H9 (cell line): ENCODE data around the gene GLRX3. TPM values are rescaled to one million over a fixed set of nuclear protein-coding genes. Genes with fewer than 3 reads are reported as not detected.

Experiments used
- DNase-seq: peaks from one replicate; pipeline ENCODE4 v3.0.0-alpha.2; 2017
- H2AFZ ChIP-seq: one replicate; pipeline ENCODE4 v1.6.1; 2013; ENCODE audit warnings: mild to moderate bottlenecking, low read length, control low read depth, moderate library complexity
- H2AK5ac ChIP-seq: 2 replicates; pipeline ENCODE4 v1.6.1; 2013; ENCODE audit warnings: low read length, control low read depth, mixed read lengths; ENCODE audit not compliant: insufficient read length
- H2BK120ac ChIP-seq: one replicate; pipeline ENCODE4 v1.6.1; 2013; ENCODE audit warnings: low read depth, mild to moderate bottlenecking, low read length, control low read depth, inconsistent platforms; ENCODE audit not compliant: poor library complexity, severe bottlenecking
- H2BK12ac ChIP-seq: 2 replicates; pipeline ENCODE4 v1.6.1; 2013; ENCODE audit warnings: low read length, control low read depth, mixed read lengths, low read depth; ENCODE audit not compliant: insufficient read length
- H2BK15ac ChIP-seq: 2 replicates; pipeline ENCODE4 v1.6.1; 2013; ENCODE audit warnings: low read depth, low read length, control low read depth
- H2BK20ac ChIP-seq: one replicate; pipeline ENCODE4 v1.6.1; 2013; ENCODE audit warnings: low read depth, mild to moderate bottlenecking, low read length, control low read depth, inconsistent platforms; ENCODE audit not compliant: poor library complexity, severe bottlenecking
- H2BK5ac ChIP-seq: 2 replicates; pipeline ENCODE4 v1.6.1; 2013; ENCODE audit warnings: low read length, control low read depth, mixed read lengths; ENCODE audit not compliant: insufficient read length
- H3K14ac ChIP-seq: 2 replicates; pipeline ENCODE4 v1.6.1; 2013; ENCODE audit warnings: low read length, control low read depth; ENCODE audit not compliant: insufficient read depth
- H3K18ac ChIP-seq: 2 replicates; pipeline ENCODE4 v1.6.1; 2013; ENCODE audit warnings: low read depth, mild to moderate bottlenecking, mixed read lengths, low read length, control low read depth; ENCODE audit not compliant: insufficient read length
- H3K23ac ChIP-seq: 2 replicates; pipeline ENCODE4 v1.6.1; 2013; ENCODE audit warnings: low read length, control low read depth, mixed read lengths, low read depth; ENCODE audit not compliant: insufficient read length
- H3K23me2 ChIP-seq: 2 replicates; pipeline ENCODE4 v1.6.1; 2013; ENCODE audit warnings: low read depth, mild to moderate bottlenecking, mixed read lengths, low read length, control low read depth; ENCODE audit not compliant: insufficient read length, poor library complexity, severe bottlenecking
- H3K27ac ChIP-seq: 2 replicates; pipeline ENCODE4 v1.5.1; 2013; ENCODE audit warnings: low read length, control low read depth, mixed read lengths, low read depth; ENCODE audit not compliant: insufficient read length
- H3K27me3 ChIP-seq: 2 replicates; pipeline ENCODE4 v1.6.1; 2013; ENCODE audit warnings: low read length, control low read depth, inconsistent platforms; ENCODE audit not compliant: insufficient read depth
- H3K4ac ChIP-seq: 2 replicates; pipeline ENCODE4 v1.6.1; 2013; ENCODE audit warnings: low read depth, mild to moderate bottlenecking, control low read depth, inconsistent platforms, low read length, moderate library complexity
- H3K4me1 ChIP-seq: 2 replicates; pipeline ENCODE4 v1.6.1; 2013; ENCODE audit warnings: low read length, control low read depth, inconsistent platforms; ENCODE audit not compliant: insufficient read depth
- H3K4me2 ChIP-seq: 2 replicates; pipeline ENCODE4 v1.6.1; 2013; ENCODE audit warnings: low read length, control low read depth, mixed read lengths; ENCODE audit not compliant: insufficient read length, insufficient read depth
- H3K56ac ChIP-seq: 2 replicates; pipeline ENCODE4 v1.6.1; 2013; ENCODE audit warnings: low read depth, mild to moderate bottlenecking, mixed read lengths, low read length, control low read depth; ENCODE audit not compliant: insufficient read length
- H3K79me1 ChIP-seq: 2 replicates; pipeline ENCODE4 v1.6.1; 2013; ENCODE audit warnings: low read depth, mild to moderate bottlenecking, moderate library complexity, low read length, control low read depth, inconsistent platforms; ENCODE audit not compliant: insufficient read depth, poor library complexity, severe bottlenecking
- H3K79me2 ChIP-seq: 2 replicates; pipeline ENCODE4 v1.6.1; 2013; ENCODE audit warnings: low read length, control low read depth, inconsistent platforms; ENCODE audit not compliant: insufficient read depth
- H3K9ac ChIP-seq: 2 replicates; pipeline ENCODE4 v1.6.1; 2013; ENCODE audit warnings: low read length, control low read depth, mixed read lengths; ENCODE audit not compliant: insufficient read length; ENCODE audit errors: extremely low read depth
- H3K9me3 ChIP-seq: one replicate; pipeline ENCODE4 v1.6.1; 2013; ENCODE audit warnings: low read depth, low read length, inconsistent platforms; ENCODE audit not compliant: control insufficient read depth
- H3T11ph ChIP-seq: one replicate; pipeline ENCODE4 v1.6.1; 2013; ENCODE audit warnings: mild to moderate bottlenecking, low read length, control low read depth, inconsistent platforms
- H4K20me1 ChIP-seq: one replicate; pipeline ENCODE4 v1.6.1; 2013; ENCODE audit not compliant: control insufficient read depth, insufficient read length, insufficient read depth
- H4K5ac ChIP-seq: 2 replicates; pipeline ENCODE4 v1.6.1; 2013; ENCODE audit warnings: low read depth, mild to moderate bottlenecking, mixed read lengths, low read length, control low read depth; ENCODE audit not compliant: insufficient read length
- H4K8ac ChIP-seq: replicated peaks from 2 replicates; pipeline ENCODE4 v1.6.1; 2013; ENCODE audit warnings: low read length, control low read depth, mixed read lengths, low read depth; ENCODE audit not compliant: insufficient read length
- H4K91ac ChIP-seq: 2 replicates; pipeline ENCODE4 v1.6.1; 2013; ENCODE audit warnings: low read depth, mild to moderate bottlenecking, moderate library complexity, mixed read lengths, low read length, control low read depth; ENCODE audit not compliant: insufficient read length
- H3K27ac Mint-ChIP-seq, 3 experiments: 2 replicates in 2 of 3; 3 replicates in 1 of 3; pipeline ENCODE4 v1.8.0; 2020 to 2021; ENCODE audit warnings: mixed read lengths in 3 of 3, mild to moderate bottlenecking in 1 of 3, moderate library complexity in 1 of 3
- H3K27me3 Mint-ChIP-seq: 2 replicates; pipeline ENCODE4 v1.8.0; 2021; ENCODE audit warnings: low read depth, mild to moderate bottlenecking, moderate library complexity, mixed read lengths
- H3K36me3 Mint-ChIP-seq, 3 experiments: 2 replicates in 2 of 3; 3 replicates in 1 of 3; pipeline ENCODE4 v1.8.0; 2020 to 2021; ENCODE audit warnings: low read depth in 3 of 3, mixed read lengths in 3 of 3; ENCODE audit not compliant: insufficient read depth in 1 of 3
- H3K4me1 Mint-ChIP-seq, 2 experiments: 2 replicates each; pipeline ENCODE4 v1.8.0; 2020; ENCODE audit warnings: mixed read lengths in 2 of 2
- H3K4me3 Mint-ChIP-seq, 2 experiments: 2 replicates in 1 of 2; 3 replicates in 1 of 2; pipeline ENCODE4 v1.8.0; 2020 to 2021; ENCODE audit warnings: mild to moderate bottlenecking in 2 of 2, mixed read lengths in 2 of 2, moderate library complexity in 1 of 2
- H3K9me3 Mint-ChIP-seq, 2 experiments: 2 replicates in 1 of 2; 3 replicates in 1 of 2; pipeline ENCODE4 v1.8.0; 2020; ENCODE audit warnings: mild to moderate bottlenecking in 2 of 2, mixed read lengths in 2 of 2, moderate library complexity in 1 of 2
- WGBS: extraction: QIAGEN DNeasy Blood & Tissue Kit; methylation state at CpG from one replicate; pipeline ENCODE4 v1.1.7; 2013; ENCODE audit warnings: missing lambda C conversion rate, low lambda C conversion rate, mixed read lengths; ENCODE audit not compliant: insufficient read length; ENCODE audit errors: extremely low coverage; 5-methylcytosine and 5-hydroxymethylcytosine counted together
- total RNA-seq: library from RNA; stranded (reverse); gene quantifications from 2 replicates; pipeline ENCODE4 v1.2.1, GENCODE V29; 2021
- TF ChIP-seq, protein P1 (sequence below): fragments of 200-600 bp; sonication (generic); conservative IDR thresholded peaks from 3 replicates; pipeline ENCODE4 v1.8.0; 2021; ENCODE audit warnings: antibody characterized with exemption, mild to moderate bottlenecking

GLRX3 gene
- total RNA-seq, 1 experiment from 2014 or later: 139 TPM

DNA sequence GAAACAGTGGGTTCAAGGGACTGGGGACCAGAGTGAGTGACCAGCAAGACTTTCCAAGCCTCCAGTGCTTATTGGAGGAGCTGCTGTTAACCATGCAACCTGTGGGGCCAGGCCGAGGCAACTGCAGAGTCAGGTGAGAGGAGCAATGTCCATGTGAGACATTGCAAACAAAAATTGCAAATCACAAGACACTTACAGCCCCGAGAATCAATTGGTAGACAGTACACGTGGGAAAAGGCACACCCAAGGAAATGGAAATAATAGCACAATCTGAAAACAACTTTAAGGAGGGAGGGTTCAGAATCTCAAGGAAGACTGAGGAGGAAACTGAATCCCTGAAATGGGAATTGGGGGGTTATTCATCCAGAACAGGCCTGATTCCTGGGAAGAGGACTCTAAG, 72.6 kb downstream of the GLRX3 start:
- no peak overlapping the region for H2BK20ac ChIP-seq
- no peak overlapping the region for H3K27ac ChIP-seq
- no peaks in the 10 kb centered on the region for H3K79me2 ChIP-seq
- no peaks in the 10 kb centered on the region for H3K4me1 ChIP-seq
- H3K4ac ChIP-seq: no peak overlapping the region
- H3K23me2 ChIP-seq: no peaks in the 10 kb centered on the region
- H3K23ac ChIP-seq: no peak overlapping the region
- no peak overlapping the region for H3K27ac Mint-ChIP-seq
- no peak overlapping the region for H2BK5ac ChIP-seq
- H3K14ac ChIP-seq: no peak overlapping the region
- H3K27me3 ChIP-seq: no peaks in the 10 kb centered on the region
- no peaks in the 10 kb centered on the region for H3K9me3 ChIP-seq
- H4K5ac ChIP-seq: no peak overlapping the region
- no peak overlapping the region for H2BK120ac ChIP-seq
- H3K4me1 Mint-ChIP-seq: peaks cover 0 to 5% of the 10 kb centered on the region in 2 experiments; a peak in 1 of 4 replicates
- H3K27me3 Mint-ChIP-seq: no peaks in the 10 kb centered on the region; the same call in none of the 2 replicates
- TF ChIP-seq, protein P1, sequence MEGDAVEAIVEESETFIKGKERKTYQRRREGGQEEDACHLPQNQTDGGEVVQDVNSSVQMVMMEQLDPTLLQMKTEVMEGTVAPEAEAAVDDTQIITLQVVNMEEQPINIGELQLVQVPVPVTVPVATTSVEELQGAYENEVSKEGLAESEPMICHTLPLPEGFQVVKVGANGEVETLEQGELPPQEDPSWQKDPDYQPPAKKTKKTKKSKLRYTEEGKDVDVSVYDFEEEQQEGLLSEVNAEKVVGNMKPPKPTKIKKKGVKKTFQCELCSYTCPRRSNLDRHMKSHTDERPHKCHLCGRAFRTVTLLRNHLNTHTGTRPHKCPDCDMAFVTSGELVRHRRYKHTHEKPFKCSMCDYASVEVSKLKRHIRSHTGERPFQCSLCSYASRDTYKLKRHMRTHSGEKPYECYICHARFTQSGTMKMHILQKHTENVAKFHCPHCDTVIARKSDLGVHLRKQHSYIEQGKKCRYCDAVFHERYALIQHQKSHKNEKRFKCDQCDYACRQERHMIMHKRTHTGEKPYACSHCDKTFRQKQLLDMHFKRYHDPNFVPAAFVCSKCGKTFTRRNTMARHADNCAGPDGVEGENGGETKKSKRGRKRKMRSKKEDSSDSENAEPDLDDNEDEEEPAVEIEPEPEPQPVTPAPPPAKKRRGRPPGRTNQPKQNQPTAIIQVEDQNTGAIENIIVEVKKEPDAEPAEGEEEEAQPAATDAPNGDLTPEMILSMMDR: no peak
- H2BK12ac ChIP-seq: no peak overlapping the region
- H3K9me3 Mint-ChIP-seq: no peaks in the 10 kb centered on the region
- H2AK5ac ChIP-seq: no peak overlapping the region
- H2BK15ac ChIP-seq: no peak overlapping the region
- no peak overlapping the region for H3K56ac ChIP-seq
- WGBS: no CpG with 5 or more reads among the region's 3 CpGs
- no peaks in the 10 kb centered on the region; a peak in 2 of 7 replicates for H3K36me3 Mint-ChIP-seq
- no peak overlapping the region for H2AFZ ChIP-seq
- no peak for DNase-seq
- no peaks in the 10 kb centered on the region for H4K20me1 ChIP-seq
- H3T11ph ChIP-seq: no peak overlapping the region
- H3K79me1 ChIP-seq: no peaks in the 10 kb centered on the region
- no peak overlapping the region for H3K4me3 Mint-ChIP-seq
- no peak overlapping the region for H3K4me2 ChIP-seq
- H4K8ac ChIP-seq: no peak overlapping the region
- no peak overlapping the region for H4K91ac ChIP-seq
- H3K9ac ChIP-seq: no peak overlapping the region
- H3K18ac ChIP-seq: no peak overlapping the region
